Measurements from ENCODE around the gene ARHGEF4. TPM values are rescaled to one million over a fixed set of nuclear protein-coding genes. Genes with fewer than 3 reads are reported as not detected.

The ARHGEF4 gene
- total and polyA plus RNA-seq, 2 experiments from 2014 or later = 4.6 to 16.6 TPM

DNA sequence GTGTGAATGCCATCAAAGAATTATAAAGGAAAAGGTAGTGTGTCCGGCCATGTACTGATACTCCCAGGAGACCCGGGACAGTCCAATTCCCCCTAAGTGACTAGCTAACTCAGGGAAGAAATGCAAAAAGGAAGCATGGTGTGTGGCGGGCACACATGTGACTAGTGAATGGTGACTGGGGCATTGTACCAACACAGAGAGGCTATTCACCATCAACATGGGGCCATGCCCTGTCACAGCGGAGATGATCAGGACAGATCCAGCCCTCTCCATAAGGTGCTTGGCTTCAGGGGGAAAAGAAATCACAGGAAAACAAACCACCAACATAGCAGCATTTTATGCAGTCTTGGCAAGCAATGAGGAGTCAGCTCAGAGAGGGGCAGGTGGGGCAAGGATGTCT lies 222.2 kb downstream of the ARHGEF4 start:
- no peaks in the 10 kb centered on the region for H3K9me2 ChIP-seq (ENCODE audit: insufficient read depth)
- H3K27me3 ChIP-seq (ENCODE audit: insufficient read depth) = no peaks in the 10 kb centered on the region
- peaks cover 3% of the 10 kb centered on the region for H3K36me3 ChIP-seq (ENCODE audit: insufficient read depth)
- no peak for DNase-seq (ENCODE audit: low spot score)
- Mint-ChIP-seq H3K36me3 (ENCODE audit: low read depth) (peaks cover 67% of the 10 kb centered on the region), H3K27ac (peak overlapping the region; percentile 37; the same call in 1 of the 2 replicates), H3K4me1 (peaks cover 9% of the 10 kb centered on the region), H3K9me3 (no peaks in the 10 kb centered on the region), H3K27me3 (ENCODE audit: insufficient read depth, low read depth, poor library complexity) (peaks cover 3% of the 10 kb centered on the region), H3K4me3 (no peak overlapping the region)
- H3K4me1 ChIP-seq (ENCODE audit: insufficient read depth) = 0 out of 2 replicates have a peak, but pooled peaks cover under 1% of the 10 kb centered on the region
- no peak overlapping the region for H3K4me3 ChIP-seq
- H2AFZ ChIP-seq = no peak overlapping the region
- H3K4me2 ChIP-seq = no peak overlapping the region
- no peaks in the 10 kb centered on the region for H3F3A ChIP-seq (replicated peaks; ENCODE audit: low read depth)
- ATAC-seq = no peak
- no peak overlapping the region for H3K27ac ChIP-seq (ENCODE audit: low read depth)
- H4K20me1 ChIP-seq (replicated peaks; ENCODE audit: insufficient read depth) = peaks cover 81% of the 10 kb centered on the region
- TF ChIP-seq, protein P1, sequence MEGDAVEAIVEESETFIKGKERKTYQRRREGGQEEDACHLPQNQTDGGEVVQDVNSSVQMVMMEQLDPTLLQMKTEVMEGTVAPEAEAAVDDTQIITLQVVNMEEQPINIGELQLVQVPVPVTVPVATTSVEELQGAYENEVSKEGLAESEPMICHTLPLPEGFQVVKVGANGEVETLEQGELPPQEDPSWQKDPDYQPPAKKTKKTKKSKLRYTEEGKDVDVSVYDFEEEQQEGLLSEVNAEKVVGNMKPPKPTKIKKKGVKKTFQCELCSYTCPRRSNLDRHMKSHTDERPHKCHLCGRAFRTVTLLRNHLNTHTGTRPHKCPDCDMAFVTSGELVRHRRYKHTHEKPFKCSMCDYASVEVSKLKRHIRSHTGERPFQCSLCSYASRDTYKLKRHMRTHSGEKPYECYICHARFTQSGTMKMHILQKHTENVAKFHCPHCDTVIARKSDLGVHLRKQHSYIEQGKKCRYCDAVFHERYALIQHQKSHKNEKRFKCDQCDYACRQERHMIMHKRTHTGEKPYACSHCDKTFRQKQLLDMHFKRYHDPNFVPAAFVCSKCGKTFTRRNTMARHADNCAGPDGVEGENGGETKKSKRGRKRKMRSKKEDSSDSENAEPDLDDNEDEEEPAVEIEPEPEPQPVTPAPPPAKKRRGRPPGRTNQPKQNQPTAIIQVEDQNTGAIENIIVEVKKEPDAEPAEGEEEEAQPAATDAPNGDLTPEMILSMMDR (conservative IDR thresholded peaks at IDR 0.05; ENCODE audit: low read depth in 2 of 2) = no peak
- no peak for TF ChIP-seq EZH2phosphoT487 (IDR thresholded peaks at IDR 0.05; ENCODE audit: unreplicated experiment)
- peaks cover 91% of the 10 kb centered on the region for H3K79me2 ChIP-seq (replicated peaks; ENCODE audit: insufficient read depth)

GRCh38 chr2:131063501-131064283 lies 227.0 kb downstream of the ARHGEF4 start:
- Histone ChIP-seq H3K4me2 (no peak overlapping the region), H3K27me3 (ENCODE audit: insufficient read depth) (no peaks in the 10 kb centered on the region), H3K27ac (ENCODE audit: low read depth) (no peak overlapping the region), H3K79me2 (replicated peaks; ENCODE audit: insufficient read depth) (peaks cover 100% of the 10 kb centered on the region), H3F3A (replicated peaks; ENCODE audit: low read depth) (no peaks in the 10 kb centered on the region), H3K4me3 (no peak overlapping the region), H2AFZ (no peak overlapping the region), H3K4me1 (ENCODE audit: insufficient read depth) (0 out of 2 replicates have a peak, but pooled peaks cover 3% of the 10 kb centered on the region), H3K9me2 (ENCODE audit: insufficient read depth) (no peaks in the 10 kb centered on the region), H3K36me3 (ENCODE audit: insufficient read depth) (peaks cover 12% of the 10 kb centered on the region), H4K20me1 (replicated peaks; ENCODE audit: insufficient read depth) (peaks cover 90% of the 10 kb centered on the region)
- Mint-ChIP-seq H3K4me3 (no peak overlapping the region), H3K4me1 (peaks cover 13% of the 10 kb centered on the region), H3K27ac (peak overlapping the region; percentile 69), H3K9me3 (no peaks in the 10 kb centered on the region), H3K36me3 (ENCODE audit: low read depth) (peaks cover 62% of the 10 kb centered on the region), H3K27me3 (ENCODE audit: insufficient read depth, low read depth, poor library complexity) (peaks cover 3% of the 10 kb centered on the region)
- ATAC-seq = no peak
- TF ChIP-seq EZH2phosphoT487 (IDR thresholded peaks at IDR 0.05; ENCODE audit: unreplicated experiment) (no peak), POLR2AphosphoS5 (IDR thresholded peaks at IDR 0.05; ENCODE audit: low read depth) (no peak), ZNF331 (CRISPR knock-in tag; IDR thresholded peaks at IDR 0.05; ENCODE audit: low read depth) (no peak), CREB1 (CRISPR knock-in tag; IDR thresholded peaks at IDR 0.05; ENCODE audit: low read depth) (no peak), STAT1 (IDR thresholded peaks at IDR 0.05; ENCODE audit: unreplicated experiment) (no peak), ETS1 (IDR thresholded peaks at IDR 0.05) (no peak), ZNF462 (CRISPR knock-in tag; IDR thresholded peaks at IDR 0.05) (no peak)
- DNase-seq (ENCODE audit: low spot score) = no peak

Measured in GM23338 (cell line).